Inflammatory macrophage treated with lipopolysaccharide for 1 hour (primary cell): ENCODE measurements around the gene GRIK3.
A peak's percentile ranks its signal among the peaks of the same experiment; 100 is the strongest.

Experiments
- DNase-seq, 2 donors: peaks; one replicate each; pipeline ENCODE4 v3.0.0-alpha.2; 2020 to 2022

Gene GRIK3

GRCh38 chr1:36871146-36871971 is 163.0 kb downstream of the GRIK3 start:
- DNase-seq, result no peak

- no peak for DNase-seq
Measured at GRCh38 chr1:36869826-36870225, 164.5 kb downstream of the GRIK3 start.

- no peak for DNase-seq
Measured at GRCh38 chr1:36869054-36869453, 165.3 kb downstream of the GRIK3 start.

GRCh38 chr1:36867575-36867974 is 166.7 kb downstream of the GRIK3 start:
- DNase-seq, result no peak

- no peak for DNase-seq
Measured at GRCh38 chr1:36866169-36866814, 168.0 kb downstream of the GRIK3 start.

GRCh38 chr1:36865602-36865900 is 168.8 kb downstream of the GRIK3 start:
- no peak for DNase-seq

GRCh38 chr1:36864823-36865601 is 169.3 kb downstream of the GRIK3 start:
- no peak for DNase-seq

GRCh38 chr1:36864182-36864822 is 170.0 kb downstream of the GRIK3 start:
- DNase-seq, result peak in 1 of 2 donors; percentile 1

- DNase-seq, result no peak
Measured at GRCh38 chr1:36863500-36863899, 170.8 kb downstream of the GRIK3 start.

GRCh38 chr1:36863061-36863460 is 171.3 kb downstream of the GRIK3 start:
- DNase-seq, result no peak

- DNase-seq, result no peak
Measured at GRCh38 chr1:36861375-36861774, 172.9 kb downstream of the GRIK3 start.

- no peak for DNase-seq
Measured at GRCh38 chr1:36859926-36860325, 174.4 kb downstream of the GRIK3 start.

- DNase-seq, result no peak
Measured at GRCh38 chr1:36858981-36859380, 175.3 kb downstream of the GRIK3 start.

GRCh38 chr1:36858553-36858952 is 175.8 kb downstream of the GRIK3 start:
- DNase-seq, result no peak

- no peak for DNase-seq
Measured at GRCh38 chr1:36857754-36858153, 176.6 kb downstream of the GRIK3 start.

GRCh38 chr1:36855699-36856494 is 178.4 kb downstream of the GRIK3 start:
- no peak for DNase-seq

GRCh38 chr1:36853638-36854037 is 180.7 kb downstream of the GRIK3 start:
- DNase-seq, result no peak

- DNase-seq, result no peak
Measured at GRCh38 chr1:36852586-36852985, 181.7 kb downstream of the GRIK3 start.

GRCh38 chr1:36851595-36851994 is 182.7 kb downstream of the GRIK3 start:
- DNase-seq, result no peak

- no peak for DNase-seq
Measured at GRCh38 chr1:36851087-36851486, 183.2 kb downstream of the GRIK3 start.

GRCh38 chr1:36849956-36850355 is 184.4 kb downstream of the GRIK3 start:
- no peak for DNase-seq

- no peak for DNase-seq
Measured at GRCh38 chr1:36847761-36848160, 186.6 kb downstream of the GRIK3 start.

- DNase-seq, result no peak
Measured at GRCh38 chr1:36847186-36847585, 187.1 kb downstream of the GRIK3 start.
